SKM-1 treated with dmso at 0.1 percent for 144 hours (cell line): Measurements from ENCODE around the gene TUBA4B.

Experiments
- DNase-seq: peaks from one replicate; lab custom pipeline; 2025; ENCODE audit not compliant: unreplicated experiment; lab: John Stamatoyannopoulos, UW

TUBA4B gene

DNA sequence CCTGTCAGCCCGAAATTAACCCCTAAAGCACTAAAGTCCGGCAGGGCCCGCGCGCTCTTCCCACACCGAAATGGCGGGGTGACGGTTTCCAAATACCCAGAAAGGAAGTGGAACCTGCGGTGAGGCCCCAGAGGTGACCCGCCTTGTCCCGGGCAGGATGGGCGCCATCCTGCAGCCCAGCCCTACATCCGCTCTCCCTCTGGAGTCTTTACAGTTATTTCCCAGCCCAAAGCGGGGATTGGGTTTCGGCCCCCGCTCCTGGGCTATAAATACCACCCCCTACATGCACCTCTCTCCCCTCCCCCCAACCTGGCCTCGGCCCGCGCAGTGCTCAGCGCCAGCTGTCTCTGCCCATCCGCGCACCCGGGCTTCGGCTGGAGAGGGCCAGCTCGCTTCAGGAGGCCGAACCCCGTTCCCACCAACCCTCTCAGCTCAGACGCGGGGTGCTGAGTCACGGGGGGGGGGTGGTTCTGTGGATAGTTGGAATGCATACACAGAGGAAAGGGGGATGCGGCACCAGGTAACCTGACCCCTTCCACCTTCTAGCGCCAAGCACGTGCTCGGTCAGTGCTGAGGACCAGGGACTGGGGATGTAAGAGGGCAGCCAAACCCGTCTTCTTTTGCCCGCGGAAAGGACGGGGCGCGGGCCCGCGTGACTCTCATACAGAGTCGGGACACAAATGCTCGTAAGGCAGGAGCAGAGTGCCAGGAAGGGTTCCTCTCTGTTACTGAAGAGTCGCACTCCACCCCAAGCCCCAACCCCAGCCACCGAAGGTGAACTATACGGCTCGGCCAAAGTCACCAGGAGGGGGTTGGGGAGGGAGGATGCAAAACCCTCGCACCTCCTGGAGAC is at the start of gene TUBA4B:
Gene TUBA4B, plus strand, starts transcription at position 344 of the 853 bp plus-strand sequence. Its CDS starts 165 bp downstream, at position 509.
- DNase-seq = peak; percentile 58

DNA sequence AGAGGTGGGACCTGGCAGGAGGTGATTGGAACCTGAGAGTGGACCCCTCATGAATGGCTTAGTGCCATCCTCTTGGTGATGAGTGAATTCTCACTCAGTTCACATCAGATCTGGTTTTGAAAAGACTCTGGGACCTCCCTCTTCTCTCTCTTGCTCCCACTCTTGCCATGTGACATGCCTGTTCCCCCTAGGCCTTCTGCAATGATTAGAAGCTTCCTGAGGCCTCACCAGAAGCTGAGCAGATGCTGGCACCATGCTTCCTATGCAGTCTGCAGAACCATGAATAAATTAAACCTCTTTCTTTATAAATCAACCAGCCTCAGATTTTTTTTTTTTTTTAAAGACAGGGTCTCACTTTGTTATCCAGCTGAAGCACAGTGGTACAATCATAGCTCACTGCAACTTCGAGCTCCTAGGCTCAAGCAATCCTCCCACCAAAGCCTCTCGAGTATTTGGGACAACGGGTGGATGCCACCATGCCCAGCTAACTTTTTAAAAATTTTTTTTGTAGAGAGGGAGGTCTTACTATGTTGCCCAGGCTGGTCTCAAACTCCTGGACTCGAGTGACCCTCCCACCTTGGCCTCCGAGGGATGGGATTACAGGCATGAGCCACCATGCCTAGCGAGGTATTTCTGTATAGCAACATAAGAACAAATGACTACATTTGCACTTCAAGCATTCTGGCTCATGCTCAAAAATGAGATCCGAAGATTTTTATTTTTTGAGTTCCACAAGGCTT is 48.4 kb upstream of the TUBA4B start:
- DNase-seq = no peak

DNA sequence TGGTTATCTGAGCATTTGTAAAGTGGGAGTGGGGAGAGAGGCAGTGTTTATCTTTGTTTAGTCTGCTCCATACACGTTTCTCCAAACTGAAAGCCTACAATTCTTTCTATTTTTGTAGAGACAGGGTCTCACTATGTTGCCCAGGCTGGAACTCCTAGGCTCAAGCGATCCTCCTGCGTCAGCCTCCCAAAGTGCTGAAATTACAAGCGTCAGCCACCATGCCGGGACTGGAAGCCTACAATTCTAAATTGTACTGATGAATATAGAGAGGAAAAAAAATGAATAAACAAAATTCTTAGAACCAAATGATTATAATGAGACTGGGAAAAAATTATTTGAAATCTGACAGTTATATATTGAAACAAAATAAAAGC is 47.9 kb upstream of the TUBA4B start:
- no peak for DNase-seq

DNA sequence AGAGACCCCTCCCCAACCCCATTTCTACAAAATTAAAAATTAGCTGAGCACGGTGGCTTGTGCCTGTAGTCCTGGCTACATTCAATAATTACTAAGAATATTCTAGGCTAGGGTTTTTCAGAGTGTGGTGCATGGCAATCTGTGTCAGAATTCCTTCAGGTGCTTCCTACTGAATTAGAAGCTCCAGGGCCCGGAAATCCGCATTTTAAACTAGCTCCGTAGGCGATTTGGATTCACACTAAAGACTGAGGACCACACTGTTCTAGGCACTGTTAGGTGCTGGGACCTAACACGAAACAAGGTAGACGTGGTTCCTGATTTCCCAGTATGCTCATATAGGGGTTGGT is 47.1 kb upstream of the TUBA4B start:
- DNase-seq = no peak

DNA sequence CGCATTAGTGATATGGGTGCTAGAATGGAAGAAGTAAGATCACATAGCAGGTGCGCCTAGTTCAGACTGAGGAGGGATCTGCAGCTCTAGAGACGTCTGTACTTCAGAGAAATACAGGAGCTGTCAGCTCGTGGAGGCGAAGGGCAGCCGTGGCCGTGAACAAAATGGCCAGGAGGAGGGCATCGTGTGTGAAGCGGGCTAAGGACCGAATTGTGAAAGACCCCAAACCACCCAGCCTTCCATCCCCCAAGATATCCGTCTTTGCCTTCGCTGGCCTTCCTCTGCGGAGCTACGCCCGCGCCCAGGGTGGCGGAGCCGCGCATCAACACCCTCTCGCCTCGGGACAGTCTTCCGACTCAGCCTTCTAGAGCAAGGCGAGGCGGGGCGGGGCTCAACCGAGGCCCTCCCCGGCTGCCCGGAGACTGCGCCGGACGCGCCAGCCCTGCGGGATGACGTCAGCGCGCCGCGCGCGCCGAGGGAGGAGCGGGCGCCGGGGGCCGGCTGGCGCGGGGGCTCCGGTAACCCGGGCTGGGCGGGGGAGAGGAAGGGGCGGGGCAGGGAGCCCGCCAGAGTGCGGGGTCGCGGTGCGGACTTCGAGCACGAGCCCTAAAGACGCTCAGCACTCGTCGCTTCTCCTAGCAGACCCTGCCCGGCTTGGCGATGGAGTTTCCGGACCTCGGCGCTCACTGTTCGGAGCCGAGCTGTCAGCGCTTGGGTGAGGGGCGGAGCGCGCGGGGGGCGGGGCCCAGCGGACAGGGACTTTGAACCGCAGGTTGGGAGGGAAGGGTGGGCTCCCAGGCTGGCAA is 46.5 kb upstream of the TUBA4B start, which contains the start of gene ZFAND2B:
Gene ZFAND2B, plus strand, starts transcription at position 455 of the 806 bp plus-strand sequence. Its CDS starts 206 bp downstream, at position 661.
- DNase-seq = peak; percentile 88

DNA sequence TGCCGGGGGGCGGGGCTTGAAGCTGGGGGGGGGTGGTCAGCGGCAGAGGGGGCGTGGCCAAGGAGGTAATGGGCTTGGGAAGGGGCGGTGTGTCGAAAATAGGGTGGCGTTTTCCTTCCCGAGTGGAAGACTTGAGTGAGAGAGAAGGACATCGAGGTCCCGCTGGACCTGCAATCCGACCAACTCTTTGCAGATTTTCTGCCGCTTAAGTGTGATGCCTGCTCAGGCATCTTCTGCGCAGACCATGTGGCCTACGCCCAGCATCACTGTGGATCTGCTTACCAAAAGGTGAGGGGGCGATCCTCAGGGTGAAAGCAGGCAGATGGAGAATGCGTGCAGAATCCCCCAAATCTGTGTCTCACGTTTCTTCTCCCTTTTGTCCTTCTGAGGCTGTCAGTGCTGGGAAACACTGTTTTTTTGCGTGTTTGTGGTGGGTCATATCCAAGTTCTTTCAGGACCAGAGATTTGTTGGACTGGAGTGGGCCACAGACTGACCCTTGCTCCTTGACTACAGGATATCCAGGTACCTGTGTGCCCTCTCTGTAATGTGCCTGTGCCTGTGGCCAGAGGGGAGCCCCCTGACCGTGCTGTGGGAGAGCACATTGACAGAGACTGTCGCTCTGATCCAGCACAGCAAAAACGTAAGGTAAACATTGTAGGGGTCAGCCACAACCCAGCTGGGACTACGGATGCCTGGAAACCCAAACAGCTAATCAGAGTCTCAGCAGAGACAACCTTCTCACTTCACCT is 45.7 kb upstream of the TUBA4B start:
- DNase-seq = no peak

DNA sequence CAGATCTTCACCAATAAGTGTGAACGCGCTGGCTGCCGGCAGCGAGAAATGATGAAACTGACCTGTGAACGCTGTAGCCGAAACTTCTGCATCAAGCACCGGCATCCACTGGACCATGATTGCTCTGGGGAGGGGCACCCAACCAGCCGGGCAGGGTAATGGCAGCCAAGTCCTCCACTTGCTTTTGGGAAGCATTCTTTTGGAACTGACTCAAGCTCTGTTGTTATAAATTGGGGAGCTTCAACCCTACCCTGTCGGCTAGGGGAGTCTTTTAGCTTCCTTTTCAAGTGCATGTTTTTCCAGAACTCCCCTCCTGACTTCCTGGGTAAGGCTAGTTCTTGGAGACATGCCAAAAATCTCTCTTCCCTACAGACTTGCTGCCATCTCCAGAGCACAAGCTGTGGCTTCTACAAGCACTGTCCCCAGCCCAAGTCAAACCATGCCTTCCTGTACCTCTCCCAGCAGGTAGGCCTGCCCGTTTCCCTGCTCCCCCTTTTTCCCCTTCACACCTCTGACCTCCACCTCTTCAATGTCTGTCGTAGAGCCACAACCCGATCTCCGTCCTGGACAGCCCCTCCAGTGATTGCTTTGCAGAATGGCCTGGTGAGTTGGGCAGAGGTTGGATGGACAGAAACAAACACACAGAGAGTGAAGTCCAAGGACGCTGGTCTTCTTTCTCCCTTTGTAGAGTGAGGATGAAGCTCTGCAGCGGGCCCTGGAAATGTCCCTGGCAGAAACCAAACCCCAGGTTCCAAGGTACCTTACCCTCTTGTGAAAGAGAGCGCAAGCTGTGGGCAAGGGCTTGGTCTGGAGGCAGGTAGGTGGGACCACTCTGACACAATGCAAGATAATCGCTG is 44.9 kb upstream of the TUBA4B start:
- no peak for DNase-seq

DNA sequence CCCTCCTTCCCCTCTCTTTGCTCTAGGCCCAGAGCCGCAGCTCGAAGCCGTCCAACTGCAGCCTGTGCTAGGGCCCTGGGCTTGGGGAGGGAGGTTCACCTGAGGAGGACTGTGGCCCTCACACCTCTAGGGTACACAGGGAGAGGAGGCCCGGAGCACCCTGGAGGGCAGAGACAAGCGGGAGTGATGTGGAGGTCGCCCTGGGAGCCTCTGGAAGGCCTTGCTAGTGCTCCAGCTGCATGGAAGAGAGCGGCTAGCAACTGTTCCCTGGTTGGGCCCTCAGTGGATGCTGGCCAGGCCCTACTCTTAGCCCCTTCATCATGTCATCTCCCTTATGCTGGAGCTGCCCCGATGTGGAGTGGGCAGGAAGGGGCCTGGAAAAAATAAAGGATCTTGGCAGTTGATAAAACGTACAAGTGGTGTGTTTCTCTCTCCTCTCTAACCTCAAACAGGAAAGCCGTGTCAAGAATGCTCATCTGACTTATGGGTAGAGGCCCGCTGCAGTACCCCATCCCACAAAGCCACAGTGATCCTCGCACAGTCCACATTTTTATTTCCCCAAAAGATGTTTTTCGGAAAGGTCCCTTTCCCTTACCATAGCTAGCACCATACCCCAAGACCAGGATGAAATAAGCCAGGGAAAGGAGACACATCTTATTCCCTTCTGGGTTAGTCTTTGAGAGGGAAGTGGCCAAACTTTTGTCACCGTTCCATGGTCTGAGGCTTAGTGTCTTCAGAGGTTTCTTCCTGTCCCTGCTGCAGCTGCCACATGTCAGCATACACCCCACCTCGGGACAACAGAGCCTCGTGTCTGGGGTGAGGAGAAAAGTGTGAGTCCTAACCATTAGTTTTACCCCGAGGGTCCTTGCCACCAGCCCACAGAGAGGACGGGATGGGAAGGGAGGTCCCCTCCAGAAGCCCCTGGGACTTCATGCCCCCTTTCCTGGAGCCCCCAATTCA is 43.5 kb upstream of the TUBA4B start:
- DNase-seq = no peak

DNA sequence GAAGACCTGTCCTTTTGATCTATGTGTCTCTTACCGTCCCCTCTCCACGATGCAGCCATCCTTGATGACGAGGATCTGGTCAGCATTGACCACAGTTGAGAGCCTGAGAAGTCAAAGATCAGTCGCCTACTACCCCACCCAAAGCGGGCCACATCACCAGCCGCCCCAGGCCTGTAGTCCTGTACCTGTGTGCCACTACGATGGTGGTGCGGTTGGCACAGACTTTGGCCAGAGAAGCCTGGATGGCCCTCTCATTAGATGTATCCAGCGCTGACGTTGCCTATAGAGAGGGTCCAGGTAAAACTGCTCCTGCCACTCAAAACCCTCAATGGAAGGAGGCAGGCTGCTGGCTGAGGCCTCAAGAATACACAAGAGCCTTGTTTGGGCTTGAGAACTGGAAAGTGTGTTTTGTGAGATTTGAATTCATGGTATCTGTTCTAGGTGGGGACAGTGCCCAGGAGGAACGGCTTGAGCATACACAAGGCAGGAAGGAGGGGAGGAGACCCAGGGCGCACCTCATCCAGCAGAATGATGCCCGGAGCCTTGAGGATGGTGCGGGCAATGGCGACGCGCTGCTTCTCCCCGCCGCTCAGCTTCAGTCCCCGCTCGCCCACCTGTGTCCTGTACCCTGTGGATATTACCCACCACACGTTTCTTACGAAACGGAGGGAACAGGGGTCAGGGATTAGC is 42.7 kb upstream of the TUBA4B start:
- DNase-seq = no peak

DNA sequence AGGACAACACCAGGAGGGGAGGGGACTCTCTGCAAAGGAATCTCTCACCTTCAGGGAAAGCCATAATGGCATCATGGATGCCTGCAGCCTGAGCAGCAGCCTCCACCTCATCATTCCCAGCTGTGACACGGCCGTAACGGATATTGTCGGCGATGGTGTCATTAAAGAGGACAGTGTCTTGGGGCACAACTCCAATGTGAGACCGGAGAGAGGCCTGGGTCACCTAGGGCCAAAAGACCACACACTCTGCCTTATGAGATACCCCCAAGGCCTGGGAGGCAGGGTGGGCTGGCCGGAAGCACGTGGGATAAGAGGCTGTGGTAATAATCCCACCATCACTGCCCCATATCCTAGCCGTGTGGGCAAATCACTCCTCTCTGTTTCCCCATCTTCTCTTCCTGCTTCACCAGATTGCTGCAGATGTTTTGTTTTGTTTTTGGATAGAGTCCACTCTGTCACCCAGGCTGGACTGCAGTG is 42.1 kb upstream of the TUBA4B start:
- DNase-seq = no peak

DNA sequence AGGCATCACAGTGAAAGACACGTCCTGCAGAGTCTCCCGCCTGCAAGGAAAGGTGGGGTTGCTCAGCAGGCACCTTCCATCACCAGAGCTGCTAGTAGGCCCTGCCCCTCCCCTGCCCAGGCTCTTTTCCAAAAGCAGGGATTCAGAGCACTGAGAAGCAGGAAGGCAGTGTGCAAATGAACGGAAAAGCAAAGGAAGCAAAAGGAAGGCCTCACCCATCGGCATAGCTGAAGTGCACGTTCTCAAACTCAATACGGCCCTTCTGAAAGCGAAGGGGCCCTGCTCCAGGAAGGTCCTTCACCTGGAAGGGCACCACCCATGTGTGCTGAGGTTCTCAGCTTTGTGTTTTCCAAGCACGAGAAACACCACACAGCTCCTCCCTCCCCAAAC is 40.0 kb upstream of the TUBA4B start:
- DNase-seq = no peak

DNA sequence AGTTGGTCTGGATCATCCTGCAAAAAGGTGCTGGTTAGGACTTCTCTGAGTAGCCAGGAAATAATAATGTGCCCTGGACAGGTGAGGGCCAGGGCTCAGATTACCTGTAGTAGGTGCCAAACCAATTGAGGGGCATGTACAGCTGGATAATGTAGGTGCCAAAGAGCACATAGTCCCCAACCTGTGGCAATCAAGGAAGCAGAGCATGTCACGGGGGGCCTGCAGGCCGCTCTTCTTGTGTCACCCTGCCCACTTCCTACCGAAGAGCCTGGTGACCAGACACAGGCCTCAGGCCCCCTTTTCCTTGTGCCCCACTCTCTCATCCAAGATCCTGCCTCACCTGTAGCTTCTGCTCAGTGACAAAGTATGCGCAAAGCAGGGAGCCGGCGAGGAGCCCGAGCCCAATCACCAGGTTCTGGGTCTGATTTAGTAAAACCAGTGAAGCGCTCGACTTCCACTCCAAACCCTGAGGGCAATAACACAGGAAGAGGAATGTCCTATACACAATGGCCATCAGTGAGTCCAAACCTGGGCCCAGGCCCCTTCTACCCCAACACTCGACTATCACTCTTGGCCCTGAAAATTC is 39.5 kb upstream of the TUBA4B start:
- no peak for DNase-seq

DNA sequence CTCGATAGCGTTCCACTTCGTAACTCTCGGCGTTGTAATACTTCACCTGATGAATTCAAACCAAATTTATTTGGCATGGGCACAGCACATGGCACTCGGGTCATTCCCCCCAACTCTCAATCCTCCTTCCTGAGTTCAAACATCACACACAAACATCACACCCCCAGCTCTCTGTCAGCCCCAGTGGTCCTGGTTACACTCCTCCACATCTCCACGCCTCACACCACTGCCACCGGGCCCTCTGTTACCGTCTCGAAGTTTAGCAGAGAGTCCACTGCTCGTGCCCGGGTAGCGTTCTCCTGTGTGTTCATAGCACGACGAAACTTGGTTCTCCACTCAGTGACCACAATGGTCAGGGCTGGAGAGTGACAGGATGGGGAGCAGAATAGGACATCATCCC is 38.9 kb upstream of the TUBA4B start:
- DNase-seq = no peak

DNA sequence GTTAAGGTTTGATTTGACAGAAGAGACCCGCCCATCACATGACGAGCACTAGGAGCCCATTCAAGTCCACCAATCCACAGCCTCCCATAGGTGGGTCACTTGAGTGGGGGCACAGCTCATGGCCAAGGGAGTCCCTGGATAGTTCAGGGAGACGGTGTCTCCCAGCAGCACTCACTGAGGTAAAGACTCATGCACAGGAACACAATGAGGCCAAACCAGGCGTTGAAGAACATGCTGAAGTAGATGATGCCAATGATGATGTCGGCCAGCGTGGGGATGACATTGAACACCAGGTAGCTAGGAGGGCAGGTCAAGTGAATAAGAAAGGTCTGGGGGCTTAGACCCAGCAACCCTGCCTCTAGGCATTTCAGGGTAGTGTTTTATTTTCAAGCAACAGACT is 38.3 kb upstream of the TUBA4B start:
- DNase-seq = no peak

DNA sequence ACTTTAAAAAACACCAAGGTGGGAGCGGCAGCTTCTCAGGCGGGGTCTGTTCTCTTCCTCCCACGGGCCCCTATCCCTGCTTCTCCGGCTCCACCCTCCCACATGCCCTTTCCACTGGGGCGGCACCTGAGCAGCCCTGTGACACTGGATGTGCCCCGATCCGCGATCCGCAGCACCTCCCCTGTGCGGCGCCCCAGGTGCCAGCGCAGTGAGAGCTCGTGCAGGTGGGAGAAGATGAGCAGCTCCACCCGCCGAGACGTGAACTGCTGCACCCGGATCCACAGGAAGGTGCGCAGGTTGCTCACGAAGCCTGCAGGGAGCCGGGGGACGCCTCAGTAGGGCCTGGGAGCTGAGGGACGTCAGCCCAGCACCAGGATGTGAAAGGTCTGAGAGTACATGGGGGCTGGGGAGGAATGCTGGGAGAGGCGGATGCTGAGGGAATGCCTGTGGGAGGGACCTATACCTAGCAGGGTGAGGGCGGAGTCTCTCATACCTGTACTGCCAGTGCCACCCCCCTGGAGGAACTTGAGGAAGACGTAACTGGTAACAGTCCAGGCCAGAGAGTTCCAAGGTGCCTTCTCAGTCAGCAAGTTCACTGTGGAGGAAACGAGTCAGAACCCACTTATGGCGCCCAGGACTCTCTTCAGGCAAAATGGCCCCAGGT is 37.0 kb upstream of the TUBA4B start:
- no peak for DNase-seq

DNA sequence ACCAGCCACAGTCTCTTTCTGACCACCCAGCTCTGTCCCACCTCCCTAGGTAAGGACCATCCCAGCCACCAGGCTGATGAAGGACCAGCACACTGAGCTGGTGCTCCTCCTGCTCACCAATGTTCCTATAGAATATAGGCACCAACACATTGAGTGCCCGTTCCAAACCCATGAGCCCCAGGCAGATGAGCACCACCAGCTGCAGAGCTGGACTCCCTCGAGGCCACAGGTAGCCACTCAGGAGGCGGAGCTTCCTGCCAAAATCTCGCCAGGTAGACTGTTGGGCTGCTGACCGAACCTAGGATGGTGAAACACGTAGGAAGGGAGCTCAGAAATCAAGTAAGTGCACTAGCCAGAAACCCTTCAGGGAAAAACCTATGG is 36.5 kb upstream of the TUBA4B start:
- no peak for DNase-seq

DNA sequence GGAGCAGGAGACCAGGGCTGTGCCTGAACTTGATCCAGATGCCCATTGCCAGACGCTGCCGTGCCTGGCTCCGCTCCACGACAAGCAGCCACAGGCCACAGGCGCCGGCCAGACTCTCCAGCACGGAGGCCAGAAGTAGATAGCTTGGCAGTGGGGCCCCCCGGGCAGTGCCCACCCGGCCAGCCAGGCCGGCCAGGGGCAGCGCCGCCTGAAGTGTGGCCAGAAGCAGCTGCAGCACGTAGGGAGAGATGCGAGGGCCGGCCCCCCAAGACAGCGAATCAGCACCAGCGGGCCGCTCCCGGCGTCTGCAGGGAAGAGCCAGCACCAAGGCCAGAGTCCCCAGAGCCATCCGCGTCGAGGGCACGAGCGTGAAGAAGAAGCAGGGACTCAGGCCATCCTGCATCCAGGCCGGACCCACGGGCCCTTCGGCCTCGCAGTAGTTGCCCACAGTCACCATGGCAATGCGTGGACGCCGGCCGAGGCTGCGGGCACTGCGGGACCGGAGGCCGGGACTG is 34.8 kb upstream of the TUBA4B start:
- DNase-seq = no peak
